HCT116 (cell line): ENCODE results near the gene RAVER2. TPM values are rescaled to one million over a fixed set of nuclear protein-coding genes. Genes with fewer than 3 reads are reported as not detected.

Source experiments
- ATAC-seq: fragments of 200-7000 bp; cut with Tn5 transposase; 2 replicates; pipeline ENCODE4 v1.9.1; 2020; ENCODE audit warnings: mild to moderate bottlenecking, moderate library complexity
- BruUV-seq: library from RNA; stranded (reverse); fragments of 400-500 nt; replicated peaks from 2 replicates; lab custom pipeline; 2021; lab: Mats Ljungman, UMichigan
- CTCF ChIA-PET: fragments of 300-600 bp; sonication (Branson Sonifier 250); formaldehyde crosslinking; loops from one replicate; lab custom pipeline; 2021; ENCODE audit warnings: antibody characterized with exemption; lab: Charles Lee
- POLR2A ChIA-PET: fragments of 300-600, 350-600 bp; sonication (Branson Sonifier 250); formaldehyde crosslinking; loops from one replicate; lab custom pipeline; 2021; ENCODE audit warnings: antibody characterized with exemption; lab: Charles Lee
- RAD21 ChIA-PET, 2 experiments: fragments of 300-600 bp; sonication (Branson Sonifier 250); formaldehyde crosslinking; loops; one replicate each; lab custom pipeline; 2023; ENCODE audit warnings: low total read pairs in 2 of 2; ENCODE audit not compliant: uncharacterized antibody in 2 of 2, unreplicated experiment in 2 of 2, low non-redundant PET in 1 of 2; lab: Charles Lee
- DNase-seq: peaks from one replicate; pipeline ENCODE4 v3.0.0-alpha.2; 2010; ENCODE audit warnings: low read depth, low spot score
- H2AFZ ChIP-seq: fragments of 200-600 bp; shearing (Covaris generic), sonication (generic); 2 replicates; pipeline ENCODE4 v1.6.1; 2017; ENCODE audit warnings: low read depth, mixed run types, mixed read lengths, antibody characterized with exemption, low read length; ENCODE audit not compliant: poor library complexity, severe bottlenecking
- H3K27ac ChIP-seq: 2 replicates; pipeline ENCODE4 v1.5.1; 2012; ENCODE audit warnings: low read depth, low read length
- H3K27me3 ChIP-seq: fragments of 200-600 bp; sonication (generic); 2 replicates; pipeline ENCODE4 v1.6.1; 2016; ENCODE audit warnings: mixed run types, low read length, mixed read lengths; ENCODE audit not compliant: insufficient read depth
- H3K36me3 ChIP-seq, 2 experiments: fragments of 200-500 bp in 1 of 2; fragments of 200-600 bp in 1 of 2; sonication (Bioruptor generic) in 1 of 2; sonication (generic) in 1 of 2; 2 replicates each; pipeline versions ENCODE4 v1.5.1 to v1.6.1; 2014 to 2016; ENCODE audit warnings: low read length in 2 of 2, inconsistent platforms in 1 of 2, mixed read lengths in 1 of 2, mixed run types in 1 of 2; ENCODE audit not compliant: insufficient read depth in 2 of 2, control insufficient read depth in 1 of 2
- H3K4me1 ChIP-seq, 2 experiments: fragments of 200-600 bp in 1 of 2; sonication (generic) in 1 of 2; 2 replicates each; pipeline versions ENCODE4 v1.5.1 to v1.6.1; 2012 to 2017; ENCODE audit warnings: low read length in 2 of 2, inconsistent platforms in 1 of 2, mild to moderate bottlenecking in 1 of 2, mixed read lengths in 1 of 2, mixed run types in 1 of 2, moderate library complexity in 1 of 2; ENCODE audit not compliant: insufficient read depth in 2 of 2, control insufficient read depth in 1 of 2
- H3K4me2 ChIP-seq: fragments of 200-600 bp; sonication (generic); 2 replicates; pipeline ENCODE4 v1.6.1; 2017; ENCODE audit warnings: mixed run types, low read length, mixed read lengths
- H3K4me3 ChIP-seq, 2 experiments: fragments of 200-600 bp in 1 of 2; sonication (generic) in 1 of 2; replicated peaks in 1 of 2; 2 replicates each; pipeline ENCODE4 v1.5.1; 2011 to 2016; ENCODE audit warnings: low read length in 2 of 2, control low read depth in 1 of 2, low read depth in 1 of 2, mild to moderate bottlenecking in 1 of 2, mixed read lengths in 1 of 2, mixed run types in 1 of 2
- H3K79me2 ChIP-seq: fragments of 200-600 bp; sonication (generic); 2 replicates; pipeline ENCODE4 v1.6.1; 2017; ENCODE audit warnings: mild to moderate bottlenecking, mixed run types, low read length, moderate library complexity, mixed read lengths; ENCODE audit not compliant: insufficient read depth
- H3K9ac ChIP-seq: fragments of 200-600 bp; sonication (generic); 2 replicates; pipeline ENCODE4 v1.6.1; 2016; ENCODE audit warnings: low read length, mixed read lengths
- H3K9me2 ChIP-seq: fragments of 200-600 bp; sonication (generic), shearing (Covaris generic); 2 replicates; pipeline ENCODE4 v1.6.1; 2017; ENCODE audit warnings: mixed run types, mild to moderate bottlenecking, moderate library complexity; ENCODE audit not compliant: insufficient read depth
- H3K9me3 ChIP-seq, 2 experiments: fragments of 200-500 bp in 1 of 2; fragments of 200-600 bp in 1 of 2; sonication (Bioruptor generic) in 1 of 2; sonication (generic) in 1 of 2; 2 replicates each; pipeline ENCODE4 v1.6.1; 2014 to 2017; ENCODE audit warnings: low read length in 2 of 2, mixed read lengths in 2 of 2, inconsistent platforms in 1 of 2, low read depth in 1 of 2, mild to moderate bottlenecking in 1 of 2, mixed run types in 1 of 2, moderate library complexity in 1 of 2; ENCODE audit not compliant: control insufficient read depth in 1 of 2, insufficient read depth in 1 of 2
- H4K20me1 ChIP-seq: fragments of 200-600 bp; sonication (generic), shearing (Covaris generic); 2 replicates; pipeline ENCODE4 v1.6.1; 2017; ENCODE audit warnings: mixed run types, mild to moderate bottlenecking, moderate library complexity; ENCODE audit not compliant: insufficient read depth
- CEBPB ChIP-seq: IDR thresholded peaks from 2 replicates; pipeline ENCODE4 v1.6.1; 2012; ENCODE audit warnings: low read depth
- CTCF ChIP-seq, 3 experiments: fragments of 200-600 bp in 1 of 3; sonication (generic) in 1 of 3; IDR thresholded peaks in 2 of 3; conservative IDR thresholded peaks in 1 of 3; 2 replicates each; pipeline ENCODE4 v1.5.1; 2012 to 2017; ENCODE audit warnings: low read depth in 2 of 3, low read length in 2 of 3, antibody characterized with exemption in 1 of 3, borderline replicate concordance in 1 of 3, control low read depth in 1 of 3, mild to moderate bottlenecking in 1 of 3, mixed read lengths in 1 of 3, mixed run types in 1 of 3, moderate library complexity in 1 of 3; ENCODE audit not compliant: insufficient read depth in 1 of 3
- ELF1 ChIP-seq: IDR thresholded peaks from 2 replicates; pipeline ENCODE4 v1.6.1; 2012; ENCODE audit warnings: low read depth, borderline replicate concordance
- EZH2phosphoT487 ChIP-seq: fragments of 200-600 bp; IDR thresholded peaks from 2 replicates; pipeline ENCODE4 v1.6.1; 2018; ENCODE audit warnings: antibody characterized with exemption, borderline replicate concordance
- FOSL1 ChIP-seq: IDR thresholded peaks from 2 replicates; pipeline ENCODE4 v1.6.1; 2012; ENCODE audit warnings: low read depth
- JUND ChIP-seq: IDR thresholded peaks from 2 replicates; pipeline ENCODE4 v1.6.1; 2012
- MAX ChIP-seq: IDR thresholded peaks from 2 replicates; pipeline ENCODE4 v1.6.1; 2012
- POLR2A ChIP-seq: IDR thresholded peaks from 2 replicates; pipeline ENCODE4 v1.7.0; 2011; ENCODE audit warnings: borderline replicate concordance; ENCODE audit not compliant: insufficient read depth, insufficient read length; ENCODE audit errors: extremely low read depth
- SP1 ChIP-seq: IDR thresholded peaks from 2 replicates; pipeline ENCODE4 v1.6.1; 2012; ENCODE audit warnings: low read depth
- SRF ChIP-seq: IDR thresholded peaks from 2 replicates; pipeline ENCODE4 v1.6.1; 2012; ENCODE audit warnings: low read depth
- TCF7L2 ChIP-seq: IDR thresholded peaks from 2 replicates; pipeline ENCODE4 v1.7.0; 2011; ENCODE audit warnings: borderline replicate concordance, inconsistent platforms; ENCODE audit not compliant: insufficient read depth, insufficient read length; ENCODE audit errors: extremely low read depth
- ZFX ChIP-seq: fragments of 450-650 bp; IDR thresholded peaks from 2 replicates; pipeline ENCODE4 v1.6.1; 2017
- ZNF274 ChIP-seq: fragments of 200-500 bp; sonication (Bioruptor generic); IDR thresholded peaks from 2 replicates; pipeline ENCODE4 v1.6.1; 2014; ENCODE audit warnings: mild to moderate bottlenecking, low read depth, low read length, inconsistent platforms
- intact Hi-C: fragments of 100-400 bp; cut with micrococcal nuclease; formaldehyde crosslinking; loops from 2 replicates; pipeline ENCODE4 v1.10.0; 2022
- total RNA-seq: library from RNA; stranded (reverse); gene quantifications from one replicate; pipeline ENCODE4 v1.2.1, GENCODE V29; 2021; ENCODE audit not compliant: unreplicated experiment
- TF ChIP-seq, protein P1 (sequence below): IDR thresholded peaks from 2 replicates; pipeline ENCODE4 v1.6.1; 2011; ENCODE audit warnings: mild to moderate bottlenecking, low read length, moderate library complexity; ENCODE audit not compliant: insufficient replicate concordance; ENCODE audit errors: extremely low read depth

RAVER2 gene
- total RNA-seq, 1 experiment from 2014 or later = 23.2 TPM

- ChIA-PET CTCF (no interaction called here), RAD21 (no interaction called here), POLR2A (no interaction called here)
- Histone ChIP-seq H3K4me1 (0 out of 4 replicates have a peak, but pooled peaks cover 0 to 3% of the 10 kb centered on the region in 2 experiments), H3K9ac (no peak overlapping the region), H3K27ac (no peak overlapping the region), H2AFZ (no peak overlapping the region), H3K9me3 (no peaks in the 10 kb centered on the region), H3K4me3 (no peak overlapping the region), H3K79me2 (no peaks in the 10 kb centered on the region), H3K4me2 (no peak overlapping the region), H4K20me1 (no peaks in the 10 kb centered on the region), H3K9me2 (no peaks in the 10 kb centered on the region), H3K27me3 (no peaks in the 10 kb centered on the region), H3K36me3 (peaks cover 3 to 8% of the 10 kb centered on the region in 2 experiments; a peak in 1 of 4 replicates)
- ATAC-seq (no peak), DNase-seq (no peak)
- TF ChIP-seq FOSL1 (no peak), CTCF (IDR thresholded peaks at IDR 0.05 in 2 of 3, conservative IDR thresholded peaks at IDR 0.05 in 1 of 3; ENCODE audit: borderline replicate concordance in 1 of 3, insufficient read depth in 1 of 3, low read depth in 2 of 3, low read length in 2 of 3) (no peak), SRF (no peak), ELF1 (no peak), ZNF274 (no peak), CEBPB (no peak), MAX (no peak), EZH2phosphoT487 (no peak), JUND (no peak), SP1 (no peak), TCF7L2 (no peak), ZFX (no peak), POLR2A (no peak)
- TF ChIP-seq, protein P1, sequence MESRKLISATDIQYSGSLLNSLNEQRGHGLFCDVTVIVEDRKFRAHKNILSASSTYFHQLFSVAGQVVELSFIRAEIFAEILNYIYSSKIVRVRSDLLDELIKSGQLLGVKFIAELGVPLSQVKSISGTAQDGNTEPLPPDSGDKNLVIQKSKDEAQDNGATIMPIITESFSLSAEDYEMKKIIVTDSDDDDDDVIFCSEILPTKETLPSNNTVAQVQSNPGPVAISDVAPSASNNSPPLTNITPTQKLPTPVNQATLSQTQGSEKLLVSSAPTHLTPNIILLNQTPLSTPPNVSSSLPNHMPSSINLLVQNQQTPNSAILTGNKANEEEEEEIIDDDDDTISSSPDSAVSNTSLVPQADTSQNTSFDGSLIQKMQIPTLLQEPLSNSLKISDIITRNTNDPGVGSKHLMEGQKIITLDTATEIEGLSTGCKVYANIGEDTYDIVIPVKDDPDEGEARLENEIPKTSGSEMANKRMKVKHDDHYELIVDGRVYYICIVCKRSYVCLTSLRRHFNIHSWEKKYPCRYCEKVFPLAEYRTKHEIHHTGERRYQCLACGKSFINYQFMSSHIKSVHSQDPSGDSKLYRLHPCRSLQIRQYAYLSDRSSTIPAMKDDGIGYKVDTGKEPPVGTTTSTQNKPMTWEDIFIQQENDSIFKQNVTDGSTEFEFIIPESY = no peak
- BruUV-seq = no TSS peak
- intact Hi-C loops = loop anchor here (10.0 kb wide), 1 partner anchor 352 kb away; the partner anchor contains the start of gene CACHD1
Measured at GRCh38 chr1:64826991-64827390, 82.1 kb downstream of the RAVER2 start.
